HG03139 (cell line): ENCODE measurements around the gene PIK3R1.

Source experiments
- ATAC-seq: cut with Tn5 transposase; IDR thresholded peaks from one replicate; pipeline ENCODE4 v1.9.1; 2021; ENCODE audit not compliant: unreplicated experiment

PIK3R1 gene

DNA sequence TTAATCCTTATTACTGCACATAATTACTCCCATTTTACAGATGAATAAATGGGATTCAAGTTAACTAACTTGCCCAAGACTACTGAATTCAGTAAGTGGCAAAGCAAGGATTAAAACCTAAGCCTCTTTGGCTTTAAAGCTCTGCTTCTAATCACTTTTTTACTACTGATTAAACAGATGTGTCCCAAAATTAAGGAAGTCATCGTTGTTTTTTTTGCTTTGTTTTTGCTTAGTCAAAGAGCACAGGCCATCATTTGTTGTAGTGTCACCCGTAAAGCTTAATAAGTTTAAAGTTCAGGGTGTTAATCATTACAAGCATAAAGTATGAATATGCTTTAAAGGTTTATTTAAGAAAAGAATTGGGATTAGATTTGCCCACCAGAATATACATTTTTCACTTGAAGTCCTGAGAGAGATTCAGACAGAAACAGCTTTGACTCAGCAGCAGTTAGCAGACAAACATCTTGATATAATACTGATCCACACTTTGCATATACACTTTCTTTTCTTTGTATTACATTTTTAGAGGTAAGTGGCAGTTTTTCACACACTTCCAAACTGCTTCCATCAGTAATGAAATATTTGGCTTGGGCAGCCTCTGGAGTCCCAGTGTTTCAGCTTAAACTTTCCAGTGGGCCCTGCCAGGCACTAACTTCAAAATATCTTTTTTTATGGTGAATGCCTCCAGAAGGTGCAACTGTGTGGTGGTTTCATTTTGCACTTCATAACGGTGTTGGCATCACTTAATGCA, 52.7 kb downstream of the PIK3R1 start:
- no peak for ATAC-seq

GRCh38 chr5:68268852-68269130, 53.2 kb downstream of the PIK3R1 start:
- no peak for ATAC-seq

GRCh38 chr5:68269820-68270219, 54.3 kb downstream of the PIK3R1 start:
- ATAC-seq = no peak

- ATAC-seq = no peak
Observed at GRCh38 chr5:68270399-68270975, 54.9 kb downstream of the PIK3R1 start.

DNA sequence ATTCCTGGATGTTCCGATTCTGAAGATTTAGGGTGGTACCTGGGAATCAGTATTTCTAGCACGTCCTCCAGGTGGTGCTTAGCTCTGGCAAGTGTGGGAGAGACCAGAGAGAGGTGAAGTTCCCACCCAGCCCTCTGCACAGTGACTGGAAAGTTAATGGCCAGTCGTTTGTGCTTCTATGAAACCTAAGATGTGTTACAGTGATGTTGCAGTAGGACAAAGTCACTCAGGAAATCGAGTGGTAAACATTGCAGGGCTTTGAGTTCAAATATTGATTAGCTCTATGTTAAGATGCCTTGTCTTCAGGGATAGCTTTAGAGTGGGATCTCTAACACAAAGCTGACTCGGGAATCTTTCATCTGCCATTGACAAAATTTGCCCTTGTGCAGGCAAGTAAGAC, 55.6 kb downstream of the PIK3R1 start:
- no peak for ATAC-seq

GRCh38 chr5:68272289-68272688, 56.7 kb downstream of the PIK3R1 start:
- no peak for ATAC-seq

GRCh38 chr5:68273717-68274409, 58.3 kb downstream of the PIK3R1 start:
- no peak for ATAC-seq

DNA sequence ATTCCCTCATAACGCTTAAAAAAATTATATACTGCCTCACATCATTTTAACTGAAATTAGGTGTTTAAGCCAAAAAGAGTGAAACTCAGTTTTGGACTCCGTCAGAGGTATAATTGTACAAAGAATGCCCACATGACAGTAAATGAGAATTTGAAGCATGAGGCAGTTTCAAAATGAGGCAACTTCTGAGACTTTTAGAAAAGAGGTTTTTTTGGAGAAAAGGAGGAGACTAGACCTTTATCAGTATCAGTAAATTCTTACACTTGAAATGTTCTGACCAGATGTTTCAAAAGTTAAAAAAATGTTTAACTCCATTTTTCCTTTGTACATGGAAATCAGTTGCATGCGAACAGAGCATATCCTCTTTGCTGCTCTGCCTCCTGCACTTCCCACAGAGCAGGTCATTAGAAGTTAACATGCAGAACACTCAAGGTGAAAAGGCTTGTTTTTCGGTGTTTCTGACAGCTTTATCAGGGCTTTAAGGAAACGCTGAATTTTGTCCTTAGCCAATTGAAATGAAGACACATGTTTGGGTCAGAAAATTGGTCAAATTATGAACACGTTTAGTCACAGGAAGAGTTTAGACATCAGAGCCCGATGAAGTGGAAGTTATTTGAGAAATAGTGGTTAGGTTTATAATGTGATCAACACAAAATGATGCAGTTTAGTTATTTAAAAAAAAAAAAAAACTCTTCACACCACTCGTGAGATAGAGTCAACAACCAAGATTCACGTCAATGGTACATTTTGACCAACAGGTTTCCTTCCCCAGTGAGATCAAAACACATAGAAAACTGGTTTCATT, 59.5 kb downstream of the PIK3R1 start:
- ATAC-seq = no peak

- no peak for ATAC-seq
Observed at GRCh38 chr5:68276740-68277139, 61.2 kb downstream of the PIK3R1 start.

- ATAC-seq = no peak
Observed at GRCh38 chr5:68277431-68277830, 61.9 kb downstream of the PIK3R1 start.

DNA sequence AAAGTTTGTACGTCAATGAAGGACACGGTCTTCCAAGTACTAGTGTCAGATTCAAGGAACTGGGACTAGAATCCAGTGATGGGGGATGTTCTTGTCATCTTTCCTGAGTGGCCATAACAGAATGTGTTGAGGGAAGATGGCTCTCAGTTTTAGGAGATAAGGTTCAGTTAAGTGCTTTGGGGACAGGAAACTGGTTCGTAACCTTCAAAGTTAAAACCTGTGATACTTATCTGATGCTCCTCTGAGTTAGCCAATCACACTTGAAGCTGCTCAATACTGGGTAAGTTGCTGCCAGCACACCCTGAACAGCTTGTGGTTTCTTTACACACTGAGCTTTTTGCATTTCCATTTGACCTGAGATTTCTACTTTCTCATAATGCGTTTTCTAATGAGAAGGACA, 64.4 kb downstream of the PIK3R1 start:
- no peak for ATAC-seq

DNA sequence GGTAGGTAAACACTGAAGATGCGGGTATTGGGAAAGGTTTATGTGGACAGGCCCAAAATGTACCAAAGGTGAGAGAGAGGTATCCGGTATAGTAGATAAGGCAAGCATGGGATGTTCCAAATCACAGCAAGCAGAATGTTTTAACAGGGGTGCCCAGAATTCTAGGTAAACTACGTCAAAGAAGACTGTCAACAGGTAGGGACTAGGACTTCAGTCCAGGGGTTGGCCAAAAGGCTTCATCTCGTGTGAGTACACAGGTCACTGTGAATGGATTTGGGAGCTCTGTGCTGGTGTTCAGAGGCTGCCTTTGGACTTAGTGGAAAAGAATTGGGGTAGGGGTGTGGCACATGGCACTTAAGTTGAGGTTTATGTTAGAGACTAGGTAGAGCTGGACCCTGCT, 66.4 kb downstream of the PIK3R1 start:
- no peak for ATAC-seq

GRCh38 chr5:68283766-68284165, 68.2 kb downstream of the PIK3R1 start:
- ATAC-seq = no peak

DNA sequence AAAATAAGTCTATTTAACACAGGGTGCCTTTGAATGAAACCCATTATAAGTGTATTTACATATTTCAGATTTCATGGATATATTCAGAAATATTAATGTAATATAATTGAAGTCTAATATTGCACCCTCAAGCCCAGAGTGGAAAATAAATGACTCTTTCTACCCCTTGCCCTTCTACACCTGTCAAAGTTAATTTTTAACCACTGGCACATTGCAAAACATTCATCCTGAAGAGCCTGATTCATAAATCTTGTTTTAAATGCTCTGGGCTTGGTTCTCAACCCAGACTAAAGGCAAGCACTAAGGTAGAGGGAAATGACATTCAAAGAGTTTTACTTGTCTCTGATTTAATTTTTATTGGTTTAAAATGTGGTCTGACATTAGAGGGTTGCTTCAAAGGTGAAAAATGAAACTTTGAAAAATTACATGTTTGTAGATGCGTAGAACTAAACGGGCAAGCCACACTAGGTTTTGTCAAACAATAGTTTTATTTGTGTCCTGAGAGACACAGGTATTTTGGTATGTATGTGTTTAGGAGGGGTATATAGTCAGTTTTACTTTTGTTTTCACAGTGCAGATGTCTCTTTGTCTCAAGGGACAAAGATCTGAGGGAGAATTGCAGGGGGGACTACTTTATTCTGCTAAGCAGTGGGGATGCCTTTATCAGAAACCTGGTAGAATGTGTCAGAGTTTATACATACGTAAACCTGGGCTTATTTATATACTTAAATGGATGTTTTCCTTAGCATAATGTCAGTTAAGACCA, 69.7 kb downstream of the PIK3R1 start:
- no peak for ATAC-seq

- no peak for ATAC-seq
Observed at GRCh38 chr5:68285851-68286611, 70.5 kb downstream of the PIK3R1 start.

- ATAC-seq = no peak
Observed at GRCh38 chr5:68286612-68286912, 71.0 kb downstream of the PIK3R1 start.

GRCh38 chr5:68287631-68287975, 72.0 kb downstream of the PIK3R1 start:
- ATAC-seq = no peak

- ATAC-seq = peak; percentile 73
Observed at GRCh38 chr5:68287976-68288706, 72.6 kb downstream of the PIK3R1 start.

DNA sequence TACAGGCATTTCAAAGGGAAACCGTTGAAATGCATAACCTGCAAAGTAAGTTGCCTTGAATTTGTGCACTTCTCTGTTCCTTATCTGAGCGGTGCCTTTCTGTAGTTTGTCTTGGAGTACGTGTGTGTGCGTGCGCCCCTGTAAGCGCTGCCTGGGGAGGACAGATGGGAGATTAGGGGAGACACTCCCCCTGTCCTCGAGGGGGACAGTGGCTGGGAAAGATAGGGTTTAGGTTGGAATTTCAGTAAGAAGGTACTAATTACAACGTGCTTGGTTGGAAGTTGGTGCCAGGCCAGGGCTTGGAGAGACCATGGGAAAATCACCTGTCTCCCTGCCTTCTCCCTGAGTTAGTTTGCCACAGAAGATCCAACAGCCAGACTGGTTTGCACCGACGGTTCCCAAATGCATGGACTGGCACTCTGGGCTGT, 73.2 kb downstream of the PIK3R1 start:
- no peak for ATAC-seq

GRCh38 chr5:68289498-68289897, 73.9 kb downstream of the PIK3R1 start:
- no peak for ATAC-seq
